ENCODE measurements around the gene DAGLA.

DNA sequence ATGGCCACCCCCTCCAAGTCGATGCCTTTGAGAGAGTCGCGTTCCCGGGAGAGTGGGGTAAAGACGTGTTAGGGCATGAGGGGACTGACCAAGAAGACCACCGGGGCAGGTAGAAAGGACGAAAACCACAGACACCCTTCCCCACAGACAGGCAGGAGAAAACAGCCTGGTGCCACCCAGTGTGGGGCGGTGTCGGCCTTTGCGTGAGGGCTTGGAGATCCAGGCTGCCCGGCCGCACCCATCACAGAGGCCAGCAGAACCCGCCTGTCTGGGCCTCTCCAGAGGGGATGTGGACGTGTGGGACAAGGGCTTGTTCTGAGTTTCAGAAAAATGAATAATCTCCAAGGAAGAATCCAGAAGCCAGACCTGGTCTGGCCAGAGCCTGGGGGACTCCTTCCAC is 30.8 kb downstream of the DAGLA start:
- TF ChIP-seq, protein P1, sequence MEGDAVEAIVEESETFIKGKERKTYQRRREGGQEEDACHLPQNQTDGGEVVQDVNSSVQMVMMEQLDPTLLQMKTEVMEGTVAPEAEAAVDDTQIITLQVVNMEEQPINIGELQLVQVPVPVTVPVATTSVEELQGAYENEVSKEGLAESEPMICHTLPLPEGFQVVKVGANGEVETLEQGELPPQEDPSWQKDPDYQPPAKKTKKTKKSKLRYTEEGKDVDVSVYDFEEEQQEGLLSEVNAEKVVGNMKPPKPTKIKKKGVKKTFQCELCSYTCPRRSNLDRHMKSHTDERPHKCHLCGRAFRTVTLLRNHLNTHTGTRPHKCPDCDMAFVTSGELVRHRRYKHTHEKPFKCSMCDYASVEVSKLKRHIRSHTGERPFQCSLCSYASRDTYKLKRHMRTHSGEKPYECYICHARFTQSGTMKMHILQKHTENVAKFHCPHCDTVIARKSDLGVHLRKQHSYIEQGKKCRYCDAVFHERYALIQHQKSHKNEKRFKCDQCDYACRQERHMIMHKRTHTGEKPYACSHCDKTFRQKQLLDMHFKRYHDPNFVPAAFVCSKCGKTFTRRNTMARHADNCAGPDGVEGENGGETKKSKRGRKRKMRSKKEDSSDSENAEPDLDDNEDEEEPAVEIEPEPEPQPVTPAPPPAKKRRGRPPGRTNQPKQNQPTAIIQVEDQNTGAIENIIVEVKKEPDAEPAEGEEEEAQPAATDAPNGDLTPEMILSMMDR (IDR thresholded peaks at IDR 0.05; ENCODE audit: poor library complexity): no peak
- no peak for TF ChIP-seq EZH2phosphoT487 (IDR thresholded peaks at IDR 0.05; ENCODE audit: low read depth, severe bottlenecking, unreplicated experiment)
- TF ChIP-seq EZH2 (IDR thresholded peaks at IDR 0.05; ENCODE audit: borderline replicate concordance): no peak

All from hepatocyte (in vitro differentiated cells).